GM18517 (cell line): ENCODE measurements around the gene LEMD3.
A peak's percentile ranks its signal among the peaks of the same experiment; 100 is the strongest.
"Not testable (repeated sequence)": the region's sequence is repeated elsewhere in the genome, so short reads cannot be mapped to it uniquely, and the experiment has no call there.

Experiments
- ATAC-seq: cut with Tn5 transposase; IDR thresholded peaks from one replicate; pipeline ENCODE4 v1.9.1; 2021; ENCODE audit warnings: mild to moderate bottlenecking, moderate library complexity; ENCODE audit not compliant: unreplicated experiment

Gene LEMD3

GRCh38 chr12:65276916-65277530 is 107.6 kb downstream of the LEMD3 start:
- ATAC-seq, result no peak

- no peak for ATAC-seq
These were observed 108.7 kb downstream of the LEMD3 start for GRCh38 chr12:65277994-65278575.

GRCh38 chr12:65278576-65279368 is 109.4 kb downstream of the LEMD3 start, which contains the start of gene MSRB3:
Gene MSRB3, plus strand, starts transcription at chr12:65278683. Its CDS starts 29,897 bp downstream, at chr12:65308580.
- peak; percentile 49 for ATAC-seq

- ATAC-seq, result peak; percentile 29
These were observed 110.2 kb downstream of the LEMD3 start for GRCh38 chr12:65279369-65280112.

- ATAC-seq, result no peak
These were observed 110.9 kb downstream of the LEMD3 start for GRCh38 chr12:65280306-65280705.

- no peak for ATAC-seq
These were observed 113.5 kb downstream of the LEMD3 start for GRCh38 chr12:65282840-65283239.

- ATAC-seq, result not testable (repeated sequence)
These were observed 116.1 kb downstream of the LEMD3 start for GRCh38 chr12:65285532-65285931.

GRCh38 chr12:65287426-65287825 is 118.0 kb downstream of the LEMD3 start:
- ATAC-seq, result no peak

GRCh38 chr12:65292241-65292640 is 122.9 kb downstream of the LEMD3 start:
- no peak for ATAC-seq

- ATAC-seq, result no peak
These were observed 124.4 kb downstream of the LEMD3 start for GRCh38 chr12:65293735-65294134.

- ATAC-seq, result no peak
These were observed 125.4 kb downstream of the LEMD3 start for GRCh38 chr12:65294641-65295262.

- no peak for ATAC-seq
These were observed 127.3 kb downstream of the LEMD3 start for GRCh38 chr12:65296508-65297265.
